Activated CD4-positive, alpha-beta T cell treated with anti-CD3 and anti-CD28 coated beads, Interleukin-2, amount 10 ng/mL, durations not matched to agents 7 days and 5 days (primary cell): ENCODE results near the gene ADCY5. TPM values are rescaled to one million over a fixed set of nuclear protein-coding genes. Genes with fewer than 3 reads are reported as not detected.
A peak's percentile ranks its signal among the peaks of the same experiment; 100 is the strongest.

Experiments used
- CTCF ChIA-PET: fragments of 350-600 bp; sonication (Branson Sonifier 250); formaldehyde crosslinking; loops from one replicate; lab custom pipeline; 2021; ENCODE audit warnings: antibody characterized with exemption; lab: Charles Lee
- POLR2A ChIA-PET: fragments of 350-600 bp; sonication (Branson Sonifier 250); formaldehyde crosslinking; loops from one replicate; lab custom pipeline; 2021; ENCODE audit warnings: antibody characterized with exemption; lab: Charles Lee
- DNase-seq: peaks from one replicate; pipeline ENCODE4 v3.0.0-alpha.2; 2020
- H3K27ac Mint-ChIP-seq: one replicate; pipeline ENCODE4 v1.8.0; 2021; ENCODE audit warnings: mild to moderate bottlenecking, moderate library complexity, mixed read lengths
- H3K27me3 Mint-ChIP-seq: one replicate; pipeline ENCODE4 v1.8.0; 2021; ENCODE audit warnings: mixed read lengths
- H3K36me3 Mint-ChIP-seq: one replicate; pipeline ENCODE4 v1.8.0; 2021; ENCODE audit warnings: low read depth, mixed read lengths
- H3K4me1 Mint-ChIP-seq: one replicate; pipeline ENCODE4 v1.8.0; 2021; ENCODE audit warnings: mixed read lengths
- H3K4me3 Mint-ChIP-seq: one replicate; pipeline ENCODE4 v1.8.0; 2021; ENCODE audit warnings: mild to moderate bottlenecking, moderate library complexity, mixed read lengths
- H3K9me3 Mint-ChIP-seq: one replicate; pipeline ENCODE4 v1.8.0; 2021; ENCODE audit warnings: mixed read lengths
- total RNA-seq, 2 experiments: library from RNA; stranded (reverse); gene quantifications; one replicate each; pipeline ENCODE4 v1.2.3, GENCODE V29; 2021

The ADCY5 gene
- total RNA-seq, 2 experiments from 2014 or later = not detected

DNA sequence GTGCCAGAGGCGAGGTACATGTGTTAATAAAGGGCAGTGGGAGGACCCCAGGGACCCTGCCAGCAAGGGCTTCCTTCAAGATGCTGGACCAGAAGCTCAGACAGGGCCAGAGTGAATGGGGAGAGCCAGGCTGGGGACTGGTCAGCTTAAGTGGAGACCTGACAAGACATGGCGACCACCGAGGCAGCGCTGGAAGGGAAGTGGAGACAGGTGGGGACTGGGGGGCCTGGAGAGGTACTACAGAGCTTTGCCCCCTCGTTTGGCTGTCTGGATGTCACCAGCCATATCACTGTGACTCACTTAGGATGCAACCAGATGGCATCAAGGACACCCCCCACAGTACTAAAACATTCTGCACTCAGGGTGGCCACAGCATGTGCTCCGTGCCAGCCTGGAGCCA is 97.9 kb downstream of the ADCY5 start:
- Mint-ChIP-seq H3K27me3 (peaks cover 17% of the 10 kb centered on the region), H3K4me1 (no peaks in the 10 kb centered on the region), H3K9me3 (no peaks in the 10 kb centered on the region), H3K36me3 (no peaks in the 10 kb centered on the region), H3K27ac (no peak overlapping the region), H3K4me3 (no peak overlapping the region)
- CTCF ChIA-PET = no interaction called here
- no peak for DNase-seq
- POLR2A ChIA-PET = no interaction called here

DNA sequence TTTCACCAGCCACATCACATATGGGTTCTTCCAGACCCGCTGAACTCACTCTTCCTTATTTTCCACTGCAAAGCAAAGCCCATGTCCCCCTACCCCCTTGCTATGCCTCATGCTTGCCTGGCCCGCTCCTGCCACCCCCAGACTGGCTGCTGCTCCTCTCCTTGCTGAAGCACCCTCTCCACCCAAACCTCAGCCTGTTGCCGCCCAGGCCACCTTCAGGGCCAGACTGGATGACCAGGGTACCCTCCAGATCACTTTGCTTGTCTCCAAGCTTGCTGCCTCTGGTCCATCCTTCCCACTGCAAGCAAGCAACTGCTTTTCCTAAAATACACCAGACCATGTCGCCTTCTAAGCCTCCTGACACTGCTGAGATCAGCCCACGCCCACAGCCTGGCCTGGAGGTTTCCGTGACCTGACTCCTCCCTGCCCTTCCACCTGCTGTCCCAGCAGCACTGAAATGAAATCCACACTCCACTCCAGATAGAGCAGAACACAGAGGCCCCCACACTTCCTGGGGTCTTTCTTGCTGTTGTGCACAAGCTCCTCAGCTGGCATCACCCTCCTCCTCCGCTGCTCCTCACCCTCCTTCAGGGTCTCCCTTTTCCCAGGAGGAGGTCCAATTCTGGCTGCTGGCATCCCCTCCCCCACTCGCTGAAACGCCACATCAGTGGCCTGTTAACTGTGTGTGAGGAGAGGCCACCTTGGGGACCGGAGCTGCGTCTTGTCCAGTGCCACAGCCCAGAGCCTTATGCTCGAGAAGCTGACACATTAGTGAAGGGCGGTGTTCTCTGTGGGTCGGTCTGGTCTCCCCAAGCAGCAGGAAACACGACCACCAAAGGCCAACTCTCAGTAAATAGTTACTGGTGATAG is 99.1 kb downstream of the ADCY5 start:
- no peak overlapping the region for H3K27ac Mint-ChIP-seq
- peaks cover 15% of the 10 kb centered on the region for H3K27me3 Mint-ChIP-seq
- H3K9me3 Mint-ChIP-seq = no peaks in the 10 kb centered on the region
- H3K36me3 Mint-ChIP-seq = no peaks in the 10 kb centered on the region
- DNase-seq = no peak
- POLR2A ChIA-PET = no interaction called here
- no peak overlapping the region for H3K4me3 Mint-ChIP-seq
- CTCF ChIA-PET = no interaction called here
- H3K4me1 Mint-ChIP-seq = peaks cover 2% of the 10 kb centered on the region

DNA sequence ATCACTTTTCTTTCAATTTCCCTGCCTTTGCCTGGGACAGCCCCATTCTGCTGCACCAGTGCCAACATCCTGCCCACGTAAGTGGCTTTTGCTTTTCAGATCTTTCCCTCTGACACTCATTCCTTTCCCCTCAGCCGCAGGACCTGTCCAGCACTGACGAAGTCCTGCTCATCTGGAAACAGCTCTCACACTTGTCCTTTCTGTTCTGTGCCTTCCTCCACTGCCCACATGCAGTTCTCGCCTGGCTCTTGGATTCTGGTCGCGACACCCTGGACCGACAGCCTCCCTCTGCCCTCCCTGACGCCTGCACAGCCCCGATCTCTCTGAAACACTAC is 99.7 kb downstream of the ADCY5 start:
- DNase-seq = no peak
- CTCF ChIA-PET = no interaction called here

DNA sequence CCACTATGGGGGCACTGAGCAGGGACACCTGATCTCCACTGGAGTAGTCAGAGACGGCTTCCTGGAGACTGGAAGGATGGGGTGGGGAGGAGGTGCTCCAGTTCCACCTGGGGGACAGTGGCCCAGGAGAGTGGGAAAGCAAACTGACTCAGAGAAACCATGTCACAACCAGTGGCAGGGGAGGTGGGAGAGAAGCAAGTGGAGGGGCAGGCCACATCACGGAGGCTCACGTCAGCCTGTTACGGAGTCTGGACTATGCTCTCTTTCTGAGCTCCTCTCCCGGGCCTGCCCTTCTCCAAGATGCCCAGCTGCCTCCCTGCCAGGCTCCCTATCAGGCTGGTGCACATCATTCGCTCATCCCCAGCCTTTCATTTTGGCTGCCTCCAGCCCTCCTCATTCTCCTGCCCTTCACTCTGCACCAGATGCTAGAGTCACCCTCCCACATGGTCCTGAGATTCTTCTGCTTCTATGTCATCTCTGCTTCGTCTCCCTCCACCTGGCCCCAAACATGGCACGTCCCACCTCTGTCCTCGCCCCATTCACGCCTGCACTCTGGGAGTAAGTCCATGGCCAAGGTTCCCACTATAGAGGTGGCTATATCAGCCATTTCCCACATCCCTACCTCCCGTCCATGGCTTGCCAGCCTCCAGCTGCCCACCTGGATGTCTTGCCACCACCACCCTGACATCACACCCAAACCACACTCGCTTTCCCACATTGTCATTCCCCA is 100.3 kb downstream of the ADCY5 start:
- DNase-seq = no peak
- peaks cover 10% of the 10 kb centered on the region for H3K27me3 Mint-ChIP-seq
- POLR2A ChIA-PET = no interaction called here
- no peaks in the 10 kb centered on the region for H3K9me3 Mint-ChIP-seq
- CTCF ChIA-PET = no interaction called here
- no peaks in the 10 kb centered on the region for H3K36me3 Mint-ChIP-seq
- no peak overlapping the region for H3K27ac Mint-ChIP-seq
- peaks cover 11% of the 10 kb centered on the region for H3K4me1 Mint-ChIP-seq
- H3K4me3 Mint-ChIP-seq = no peak overlapping the region

More for the DNA sequence above, 99.7 kb downstream of the ADCY5 start:
- Mint-ChIP-seq H3K27ac (no peak overlapping the region), H3K36me3 (no peaks in the 10 kb centered on the region), H3K27me3 (peaks cover 14% of the 10 kb centered on the region), H3K9me3 (no peaks in the 10 kb centered on the region), H3K4me1 (peaks cover 8% of the 10 kb centered on the region), H3K4me3 (no peak overlapping the region)
- POLR2A ChIA-PET = no interaction called here

DNA sequence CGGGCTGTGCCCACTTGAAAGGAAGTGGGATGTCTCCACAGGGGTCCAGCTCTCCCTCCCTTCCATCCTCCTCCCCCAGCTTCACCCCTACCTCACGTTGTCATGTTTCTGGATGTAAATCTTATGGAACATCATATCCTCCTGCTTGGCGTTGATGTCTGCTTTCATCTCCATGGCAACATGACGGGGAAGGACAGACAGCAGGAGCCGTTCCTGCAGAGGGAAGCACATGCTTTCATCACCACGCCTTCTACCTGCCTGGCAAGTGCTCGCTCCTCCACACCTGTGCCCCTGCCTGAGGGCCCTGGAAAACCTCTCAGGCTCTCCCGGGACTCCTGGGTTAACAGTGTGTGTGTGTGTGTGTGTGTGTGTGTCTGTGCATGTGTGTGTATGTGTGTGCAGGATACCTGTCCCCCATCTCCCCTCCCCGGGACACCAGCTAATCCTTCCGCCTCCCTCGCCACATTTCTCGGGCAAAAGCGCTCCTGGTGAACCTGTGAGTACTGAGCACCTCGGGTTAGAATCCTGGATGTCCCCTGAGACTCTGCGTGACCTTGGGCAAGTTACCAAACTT is 101.1 kb downstream of the ADCY5 start:
- H3K27ac Mint-ChIP-seq = no peak overlapping the region
- peaks cover 10% of the 10 kb centered on the region for H3K27me3 Mint-ChIP-seq
- no peaks in the 10 kb centered on the region for H3K9me3 Mint-ChIP-seq
- peaks cover 11% of the 10 kb centered on the region for H3K4me1 Mint-ChIP-seq
- H3K36me3 Mint-ChIP-seq = no peaks in the 10 kb centered on the region
- no peak for DNase-seq
- ChIA-PET POLR2A (no interaction called here), CTCF (no interaction called here)
- no peak overlapping the region for H3K4me3 Mint-ChIP-seq

DNA sequence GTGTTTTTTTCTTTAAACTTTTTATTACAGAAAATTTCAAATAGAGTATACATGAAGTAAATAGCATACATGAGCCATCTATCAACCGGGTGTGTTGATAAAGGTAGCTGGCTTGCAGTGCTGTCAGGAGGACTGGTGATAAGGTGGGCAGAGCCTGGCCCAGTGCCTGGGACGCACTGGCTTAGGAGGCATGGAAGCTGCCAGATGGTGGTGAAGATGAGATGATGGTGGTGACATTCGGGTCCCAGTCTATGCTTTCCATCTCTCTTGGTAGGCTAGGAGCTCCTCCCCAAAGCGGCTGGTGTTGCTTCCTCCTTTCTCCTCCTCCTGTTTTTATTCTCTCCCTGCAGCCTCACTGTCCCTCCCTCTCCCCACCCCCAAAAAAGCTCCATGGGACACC is 101.7 kb downstream of the ADCY5 start:
- no peaks in the 10 kb centered on the region for H3K36me3 Mint-ChIP-seq
- CTCF ChIA-PET = interaction anchor here (0.7 kb wide), 1 partner anchor 228 kb away, joined by 3 read pairs; no protein-coding TSS in a partner anchor
- H3K27ac Mint-ChIP-seq = no peak overlapping the region

DNA sequence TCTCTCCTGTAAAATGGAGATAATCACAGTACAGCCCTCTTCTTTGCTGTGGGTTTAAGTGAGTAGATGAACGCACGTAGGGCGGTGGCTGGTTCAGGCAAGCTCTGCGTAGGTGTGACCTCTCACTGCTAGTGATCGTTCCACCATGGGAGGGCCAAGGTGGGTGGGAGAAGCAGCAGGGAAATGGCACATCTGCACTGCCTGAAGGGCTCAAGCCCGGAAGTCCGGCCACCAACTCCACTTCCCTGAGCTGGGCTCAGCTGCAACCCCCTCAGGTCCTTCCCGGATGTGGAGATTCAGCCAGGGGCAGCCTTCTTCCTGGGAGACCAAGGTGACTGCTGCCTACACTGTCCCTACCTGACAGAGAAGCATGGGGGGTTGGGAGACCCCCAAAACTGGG is 102.9 kb downstream of the ADCY5 start:
- H3K4me1 Mint-ChIP-seq = peaks cover 11% of the 10 kb centered on the region
- H3K27me3 Mint-ChIP-seq = peaks cover 10% of the 10 kb centered on the region
- POLR2A ChIA-PET = interaction anchor here (0.6 kb wide), 1 partner anchor 651 kb away, joined by 3 read pairs; no protein-coding TSS in a partner anchor
- CTCF ChIA-PET = interaction anchor here (1.3 kb wide), 1 partner anchor 14 kb away, joined by 3 read pairs; no protein-coding TSS in a partner anchor
- no peaks in the 10 kb centered on the region for H3K36me3 Mint-ChIP-seq
- DNase-seq = no peak
- H3K9me3 Mint-ChIP-seq = no peaks in the 10 kb centered on the region
- no peak overlapping the region for H3K4me3 Mint-ChIP-seq
- H3K27ac Mint-ChIP-seq = no peak overlapping the region

More for the DNA sequence above, 101.7 kb downstream of the ADCY5 start:
- POLR2A ChIA-PET = no interaction called here
- Mint-ChIP-seq H3K4me3 (no peak overlapping the region), H3K27me3 (peaks cover 10% of the 10 kb centered on the region), H3K9me3 (no peaks in the 10 kb centered on the region), H3K4me1 (peaks cover 11% of the 10 kb centered on the region)
- no peak for DNase-seq

DNA sequence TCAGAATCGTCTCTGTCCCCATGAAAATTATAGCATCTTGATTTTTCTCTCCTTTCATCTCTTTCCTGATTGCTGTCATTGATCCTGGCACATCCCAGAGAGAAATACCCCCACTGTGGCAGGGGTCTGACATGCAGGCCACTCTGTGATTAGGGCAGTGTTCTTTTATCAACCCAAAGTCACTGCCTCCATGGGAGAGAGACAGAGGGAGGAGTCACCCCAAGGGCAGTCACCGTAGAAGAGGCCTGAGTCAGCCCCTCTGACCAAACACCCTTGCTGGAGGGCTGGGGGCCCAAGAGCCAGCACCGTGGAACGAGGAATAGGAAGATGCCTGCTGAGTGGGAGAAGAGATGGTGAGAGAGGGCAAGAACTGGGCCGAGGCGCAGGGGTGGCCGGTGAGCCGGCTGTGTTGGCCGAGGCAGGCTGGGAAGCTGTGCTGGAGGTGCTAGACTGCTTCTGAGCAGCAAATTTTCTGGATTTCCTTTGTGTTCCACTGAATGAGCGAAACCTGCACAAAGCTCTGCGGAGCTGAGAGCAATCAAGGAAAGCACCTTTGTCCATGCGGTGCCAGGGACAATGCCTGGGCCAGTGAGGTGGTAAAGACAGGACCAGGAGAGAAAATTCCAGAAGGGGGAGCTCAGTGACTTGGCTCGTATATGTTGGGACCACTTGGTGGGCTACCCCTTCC is 103.8 kb downstream of the ADCY5 start:
- ChIA-PET POLR2A (no interaction called here), CTCF (interaction anchor here (1.3 kb wide), 1 partner anchor 13 kb away, joined by 3 read pairs; no protein-coding TSS in a partner anchor)
- DNase-seq = no peak
- H3K9me3 Mint-ChIP-seq = no peaks in the 10 kb centered on the region
- peaks cover 11% of the 10 kb centered on the region for H3K4me1 Mint-ChIP-seq
- no peak overlapping the region for H3K4me3 Mint-ChIP-seq
- peaks cover 10% of the 10 kb centered on the region for H3K27me3 Mint-ChIP-seq
- H3K36me3 Mint-ChIP-seq = no peaks in the 10 kb centered on the region
- no peak overlapping the region for H3K27ac Mint-ChIP-seq

DNA sequence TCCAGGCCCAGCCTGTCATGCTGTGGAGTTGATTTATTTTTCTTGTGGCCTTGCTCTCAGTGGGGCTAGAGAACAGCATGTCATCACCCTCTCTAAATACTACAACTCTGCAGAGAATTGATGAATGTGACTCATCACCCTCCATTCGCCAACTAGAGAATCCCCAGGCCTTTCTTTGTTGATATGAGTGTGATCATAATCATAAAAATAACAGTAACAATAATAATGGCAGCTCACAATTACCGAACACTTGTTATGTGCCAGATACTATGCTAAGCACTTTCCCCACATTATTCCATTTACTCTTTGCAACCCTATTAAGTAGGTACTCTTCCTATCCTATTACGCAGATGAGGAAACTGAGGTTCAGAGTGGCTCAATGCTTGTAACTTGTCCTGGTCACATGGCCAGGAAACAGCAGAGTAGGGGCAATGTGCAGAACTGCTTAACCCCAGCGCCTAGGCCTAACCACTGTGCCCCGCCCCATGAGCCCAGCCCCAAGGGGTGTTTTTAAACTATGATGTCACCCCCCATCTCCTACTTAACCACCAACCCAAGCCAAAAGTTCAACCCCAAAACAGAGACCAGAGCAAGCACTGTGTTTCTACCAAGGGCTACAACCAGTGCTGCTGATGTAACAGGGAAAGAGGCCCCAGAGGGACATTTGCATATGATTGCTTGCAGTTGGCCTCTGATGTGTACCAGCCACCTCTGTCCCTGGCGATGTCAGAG is 104.5 kb downstream of the ADCY5 start:
- H3K4me3 Mint-ChIP-seq = no peak overlapping the region
- CTCF ChIA-PET = interaction anchor here (0.9 kb wide), 1 partner anchor 9 kb away, joined by 3 read pairs; no protein-coding TSS in a partner anchor
- H3K4me1 Mint-ChIP-seq = peaks cover 11% of the 10 kb centered on the region
- no peak overlapping the region for H3K27ac Mint-ChIP-seq
- H3K9me3 Mint-ChIP-seq = no peaks in the 10 kb centered on the region
- DNase-seq = peak; percentile 21
- POLR2A ChIA-PET = no interaction called here
- peaks cover 8% of the 10 kb centered on the region for H3K27me3 Mint-ChIP-seq
- no peaks in the 10 kb centered on the region for H3K36me3 Mint-ChIP-seq

DNA sequence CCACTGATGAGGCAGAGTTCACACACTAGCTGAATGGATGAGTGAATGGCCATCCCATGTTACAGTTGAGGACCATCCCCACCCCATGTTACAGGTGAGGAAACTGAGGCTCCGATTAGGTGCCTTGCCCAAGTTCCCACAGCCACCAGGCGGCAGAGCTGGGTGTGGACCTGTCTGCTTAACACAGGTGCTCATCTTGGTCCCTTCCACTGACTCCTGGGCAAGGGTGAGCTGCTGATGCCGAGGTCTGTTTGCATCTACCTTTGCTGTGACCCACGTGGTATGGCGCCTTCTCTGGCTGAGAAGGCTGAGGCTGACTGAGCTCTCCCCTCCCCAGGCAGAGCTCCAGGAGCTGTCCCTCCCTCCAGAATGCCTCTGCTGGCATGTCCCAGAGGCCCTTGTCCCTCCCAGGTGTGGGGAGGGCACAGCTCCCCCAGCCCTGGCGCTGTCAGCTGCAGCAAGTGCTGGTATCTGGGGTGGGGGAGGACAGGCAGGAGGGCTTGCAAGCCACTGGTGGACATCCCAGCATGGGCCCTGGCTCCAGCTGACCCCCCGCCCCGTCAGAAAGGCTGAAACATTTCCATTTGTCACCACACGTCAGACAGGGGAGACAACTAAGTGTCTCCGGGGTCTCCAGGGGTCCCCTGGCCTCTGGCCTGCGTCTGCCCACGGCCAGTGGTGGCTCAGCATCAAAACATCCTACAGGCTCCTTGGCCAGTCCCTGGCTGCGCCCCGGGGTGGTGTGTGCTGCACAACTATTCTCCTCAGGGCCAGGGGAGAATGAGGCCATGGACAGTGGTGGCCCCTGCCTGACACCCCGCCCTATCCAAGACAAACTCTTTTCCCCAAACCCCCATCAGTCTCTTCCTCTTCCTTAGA is 105.4 kb downstream of the ADCY5 start:
- Mint-ChIP-seq H3K4me3 (no peak overlapping the region), H3K4me1 (peaks cover 11% of the 10 kb centered on the region), H3K9me3 (no peaks in the 10 kb centered on the region), H3K27me3 (peaks cover 4% of the 10 kb centered on the region), H3K27ac (no peak overlapping the region), H3K36me3 (no peaks in the 10 kb centered on the region)
- ChIA-PET CTCF (interaction anchor here (0.9 kb wide), 1 partner anchor 10 kb away, joined by 3 read pairs; no protein-coding TSS in a partner anchor), POLR2A (no interaction called here)
- DNase-seq = no peak

DNA sequence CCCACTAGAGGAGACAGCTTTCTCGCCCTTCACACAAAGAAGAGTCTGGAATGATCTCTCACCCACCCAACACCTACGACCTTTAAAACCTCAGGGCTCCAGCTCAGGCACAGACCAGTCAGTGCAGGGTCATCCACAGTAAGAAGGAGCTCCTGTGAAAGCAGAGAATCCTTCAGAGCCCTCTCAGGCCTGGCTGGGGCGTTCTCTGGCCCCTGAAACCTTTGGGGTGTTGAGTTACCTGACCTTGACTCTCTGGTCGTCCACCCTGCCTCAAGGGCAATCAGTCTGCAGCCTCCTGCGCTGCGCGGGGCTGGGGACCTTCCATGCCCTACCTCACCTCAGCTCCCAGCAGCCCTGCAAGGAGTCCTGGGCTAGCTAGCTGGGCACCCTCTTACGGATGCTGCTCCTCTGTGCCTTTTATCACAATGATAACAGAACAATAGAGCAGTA is 106.2 kb downstream of the ADCY5 start:
- CTCF ChIA-PET = no interaction called here
- H3K4me1 Mint-ChIP-seq = peaks cover 11% of the 10 kb centered on the region
- H3K9me3 Mint-ChIP-seq = no peaks in the 10 kb centered on the region
- POLR2A ChIA-PET = no interaction called here
- no peak overlapping the region for H3K4me3 Mint-ChIP-seq
- H3K27me3 Mint-ChIP-seq = no peaks in the 10 kb centered on the region
- DNase-seq = no peak
- H3K36me3 Mint-ChIP-seq = no peaks in the 10 kb centered on the region
- no peak overlapping the region for H3K27ac Mint-ChIP-seq
